Eye (tissue), 1 donor: ENCODE data around the gene STRN3.

Experiments
- DNase-seq: peaks from one replicate; pipeline ENCODE4 v3.0.0-alpha.2; 2015

STRN3 gene

GRCh38 chr14:30869551-30870155 is 156.5 kb downstream of the STRN3 start:
- DNase-seq: peak; percentile 33

GRCh38 chr14:30868736-30869135 is 157.4 kb downstream of the STRN3 start:
- no peak for DNase-seq

- no peak for DNase-seq
Observed at GRCh38 chr14:30864934-30865333, 161.2 kb downstream of the STRN3 start.

- DNase-seq: no peak
Observed at GRCh38 chr14:30861200-30861599, 165.0 kb downstream of the STRN3 start.

GRCh38 chr14:30855345-30856037 is 170.7 kb downstream of the STRN3 start:
- DNase-seq: no peak

- no peak for DNase-seq
Observed at GRCh38 chr14:30854492-30854891, 171.7 kb downstream of the STRN3 start.

GRCh38 chr14:30853946-30854345 is 172.2 kb downstream of the STRN3 start:
- DNase-seq: no peak

GRCh38 chr14:30849983-30850382 is 176.2 kb downstream of the STRN3 start:
- no peak for DNase-seq

GRCh38 chr14:30849354-30849753 is 176.8 kb downstream of the STRN3 start:
- no peak for DNase-seq

- DNase-seq: no peak
Observed at GRCh38 chr14:30848449-30849240, 177.5 kb downstream of the STRN3 start.
